ENCODE results near the gene HLA-DPA1.

The HLA-DPA1 gene

DNA sequence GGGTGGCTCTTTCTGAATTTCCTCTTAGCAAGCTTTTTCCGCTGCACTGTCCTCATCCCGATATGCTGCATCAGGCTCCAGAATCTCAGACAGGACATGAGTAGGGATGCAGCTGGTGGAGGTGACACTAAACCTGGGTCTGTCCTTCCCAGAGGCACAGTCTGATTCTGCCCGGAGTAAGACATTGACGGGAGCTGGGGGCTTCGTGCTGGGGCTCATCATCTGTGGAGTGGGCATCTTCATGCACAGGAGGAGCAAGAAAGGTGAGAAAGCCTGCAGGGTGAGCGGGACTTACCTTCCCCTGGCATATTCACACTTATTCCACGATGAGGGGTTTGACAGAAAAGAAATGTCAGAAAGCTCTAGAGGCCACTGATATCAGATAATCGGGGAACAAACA is 12.2 kb upstream of the HLA-DPA1 start:
- Mint-ChIP-seq H3K27me3 (ENCODE audit: low read depth) (peaks cover 12% of the 10 kb centered on the region), H3K36me3 (ENCODE audit: low read depth) (peaks cover 4% of the 10 kb centered on the region), H3K9me3 (no peaks in the 10 kb centered on the region), H3K4me3 (no peak overlapping the region), H3K4me1 (peaks cover 1% of the 10 kb centered on the region), H3K27ac (no peak overlapping the region)
- TF ChIP-seq, protein P1, sequence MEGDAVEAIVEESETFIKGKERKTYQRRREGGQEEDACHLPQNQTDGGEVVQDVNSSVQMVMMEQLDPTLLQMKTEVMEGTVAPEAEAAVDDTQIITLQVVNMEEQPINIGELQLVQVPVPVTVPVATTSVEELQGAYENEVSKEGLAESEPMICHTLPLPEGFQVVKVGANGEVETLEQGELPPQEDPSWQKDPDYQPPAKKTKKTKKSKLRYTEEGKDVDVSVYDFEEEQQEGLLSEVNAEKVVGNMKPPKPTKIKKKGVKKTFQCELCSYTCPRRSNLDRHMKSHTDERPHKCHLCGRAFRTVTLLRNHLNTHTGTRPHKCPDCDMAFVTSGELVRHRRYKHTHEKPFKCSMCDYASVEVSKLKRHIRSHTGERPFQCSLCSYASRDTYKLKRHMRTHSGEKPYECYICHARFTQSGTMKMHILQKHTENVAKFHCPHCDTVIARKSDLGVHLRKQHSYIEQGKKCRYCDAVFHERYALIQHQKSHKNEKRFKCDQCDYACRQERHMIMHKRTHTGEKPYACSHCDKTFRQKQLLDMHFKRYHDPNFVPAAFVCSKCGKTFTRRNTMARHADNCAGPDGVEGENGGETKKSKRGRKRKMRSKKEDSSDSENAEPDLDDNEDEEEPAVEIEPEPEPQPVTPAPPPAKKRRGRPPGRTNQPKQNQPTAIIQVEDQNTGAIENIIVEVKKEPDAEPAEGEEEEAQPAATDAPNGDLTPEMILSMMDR (IDR thresholded peaks at IDR 0.05; ENCODE audit: unreplicated experiment in 3 of 3) = no peak

- TF ChIP-seq, protein P1 (IDR thresholded peaks at IDR 0.05; ENCODE audit: unreplicated experiment in 3 of 3) = peak; percentile 38 to 44 (median 41)
These were observed 9.3 kb upstream of the HLA-DPA1 start for GRCh38 chr6:33082702-33083101.

DNA sequence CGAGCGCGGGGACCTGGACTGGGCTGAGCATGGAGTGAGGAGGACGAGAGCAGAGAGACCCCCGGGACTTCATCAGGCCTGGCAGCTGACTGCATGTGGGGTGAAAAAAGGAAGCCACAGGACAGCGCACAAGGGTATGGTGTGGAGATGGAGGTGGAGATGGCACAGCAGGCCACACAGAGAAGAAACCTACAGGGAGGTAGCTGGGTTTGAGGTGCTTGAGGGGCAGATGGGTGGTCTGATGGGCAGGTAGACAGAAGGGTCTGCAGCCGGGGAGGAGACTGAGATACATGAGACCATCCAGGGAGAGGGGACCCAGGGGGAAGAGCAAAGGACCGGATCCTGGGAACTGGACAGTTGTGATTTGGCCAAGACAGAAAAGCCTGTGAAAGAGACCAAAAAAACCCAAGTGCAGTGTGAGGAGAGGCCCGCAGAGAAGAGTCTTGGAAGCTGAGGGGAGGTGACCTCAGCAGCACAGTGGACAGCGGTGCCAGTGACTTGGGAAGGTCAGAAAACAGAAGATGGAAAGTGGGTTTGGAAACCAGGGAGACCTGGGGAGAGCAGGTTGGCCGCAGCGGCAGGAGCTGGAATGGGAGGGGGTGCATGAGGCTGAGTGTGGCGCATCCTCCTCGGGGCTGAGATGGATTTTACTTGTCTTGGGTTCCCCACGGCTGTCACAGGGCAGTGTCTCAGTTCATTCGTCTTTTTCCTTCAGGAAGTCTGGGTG is 7.8 kb upstream of the HLA-DPA1 start:
- no peaks in the 10 kb centered on the region for H3K9me3 Mint-ChIP-seq
- TF ChIP-seq, protein P1 (IDR thresholded peaks at IDR 0.05; ENCODE audit: unreplicated experiment in 3 of 3) = no peak
- peaks cover 21% of the 10 kb centered on the region for H3K27me3 Mint-ChIP-seq (ENCODE audit: low read depth)
- H3K27ac Mint-ChIP-seq = peak overlapping the region in 1 of 3 experiments; percentile 39
- no peaks in the 10 kb centered on the region for H3K36me3 Mint-ChIP-seq (ENCODE audit: low read depth)
- peaks cover 8% of the 10 kb centered on the region for H3K4me1 Mint-ChIP-seq
- peak overlapping the region; percentile 87 to 92 (median 87) for H3K4me3 Mint-ChIP-seq

More at GRCh38 chr6:33082702-33083101, 9.3 kb upstream of the HLA-DPA1 start:
- no peak overlapping the region for H3K27ac Mint-ChIP-seq
- H3K9me3 Mint-ChIP-seq = no peaks in the 10 kb centered on the region
- H3K4me1 Mint-ChIP-seq = peaks cover 8% of the 10 kb centered on the region
- H3K27me3 Mint-ChIP-seq (ENCODE audit: low read depth) = peaks cover 21% of the 10 kb centered on the region
- H3K4me3 Mint-ChIP-seq = peak overlapping the region; percentile 24 to 47 (median 46)
- peaks cover 4% of the 10 kb centered on the region for H3K36me3 Mint-ChIP-seq (ENCODE audit: low read depth)

DNA sequence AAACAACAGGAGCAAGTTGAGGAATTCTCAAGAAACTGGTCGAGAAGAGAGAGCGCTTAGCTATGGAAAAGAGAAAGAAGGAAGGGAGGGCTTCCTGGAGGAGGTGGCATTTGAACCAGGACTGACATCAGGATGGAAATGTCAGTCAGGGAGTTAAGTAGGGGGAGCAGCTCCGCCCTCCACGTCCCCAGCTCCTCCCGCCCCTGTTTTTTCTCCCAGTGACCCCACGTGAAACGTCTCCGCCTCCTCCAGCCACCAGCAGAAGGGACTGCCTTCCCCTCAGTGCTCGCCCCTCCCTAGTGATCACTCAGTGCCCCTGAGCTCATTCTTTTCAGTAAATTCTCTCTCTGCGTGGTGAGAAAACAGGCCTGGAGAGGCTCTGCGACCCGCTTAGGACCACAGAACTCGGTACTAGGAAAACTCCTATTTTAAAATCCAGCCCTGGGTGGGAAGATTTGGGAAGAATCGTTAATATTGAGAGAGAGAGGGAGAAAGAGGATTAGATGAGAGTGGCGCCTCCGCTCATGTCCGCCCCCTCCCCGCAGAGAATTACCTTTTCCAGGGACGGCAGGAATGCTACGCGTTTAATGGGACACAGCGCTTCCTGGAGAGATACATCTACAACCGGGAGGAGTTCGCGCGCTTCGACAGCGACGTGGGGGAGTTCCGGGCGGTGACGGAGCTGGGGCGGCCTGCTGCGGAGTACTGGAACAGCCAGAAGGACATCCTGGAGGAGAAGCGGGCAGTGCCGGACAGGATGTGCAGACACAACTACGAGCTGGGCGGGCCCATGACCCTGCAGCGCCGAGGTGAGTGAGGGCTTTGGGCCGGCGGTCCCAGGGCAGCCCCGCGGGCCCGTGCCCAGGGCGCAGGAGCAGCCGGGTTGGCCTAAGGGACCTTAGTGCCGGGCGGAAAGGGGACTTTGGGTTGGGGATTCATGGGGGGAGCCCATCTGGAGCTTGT is 7.0 kb upstream of the HLA-DPA1 start:
- peak overlapping the region; percentile 39 to 76 (median 59) for H3K27ac Mint-ChIP-seq
- H3K36me3 Mint-ChIP-seq (ENCODE audit: low read depth) = no peaks in the 10 kb centered on the region
- H3K4me1 Mint-ChIP-seq = peaks cover 8% of the 10 kb centered on the region

DNA sequence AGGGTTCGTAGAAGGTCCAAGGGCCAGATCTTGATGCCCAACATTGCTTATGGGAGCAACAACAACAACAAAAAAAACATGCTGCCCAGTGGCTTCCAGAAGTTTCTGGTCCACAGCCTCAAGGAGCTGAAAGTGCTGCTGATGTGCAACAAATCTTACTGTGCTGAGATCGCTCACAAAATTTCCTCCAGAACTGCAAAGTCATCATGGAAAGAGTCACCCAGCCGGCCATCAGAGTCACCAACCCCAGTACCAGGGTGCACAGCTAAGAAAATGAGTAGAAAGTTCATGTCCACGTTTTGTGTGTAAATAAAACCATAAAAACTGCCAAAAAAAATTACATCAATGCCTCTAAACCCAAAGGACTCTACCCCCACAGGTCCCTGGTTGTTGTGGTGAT is 6.1 kb upstream of the HLA-DPA1 start:
- Mint-ChIP-seq H3K4me3 (peak overlapping the region; percentile 45 to 92 (median 87)), H3K4me1 (peaks cover 8% of the 10 kb centered on the region), H3K27me3 (ENCODE audit: low read depth) (peaks cover 27% of the 10 kb centered on the region), H3K9me3 (no peaks in the 10 kb centered on the region), H3K36me3 (ENCODE audit: low read depth) (no peaks in the 10 kb centered on the region), H3K27ac (no peak overlapping the region)
- TF ChIP-seq, protein P1 (IDR thresholded peaks at IDR 0.05; ENCODE audit: unreplicated experiment in 3 of 3) = no peak

More for the DNA sequence above, 7.0 kb upstream of the HLA-DPA1 start:
- peaks cover 27% of the 10 kb centered on the region for H3K27me3 Mint-ChIP-seq (ENCODE audit: low read depth)
- H3K4me3 Mint-ChIP-seq = peak overlapping the region; percentile 87 to 92 (median 87)
- H3K9me3 Mint-ChIP-seq = no peaks in the 10 kb centered on the region
- TF ChIP-seq, protein P1 (IDR thresholded peaks at IDR 0.05; ENCODE audit: unreplicated experiment in 3 of 3) = no peak

Data from nephron (organoid).